T-cell (primary cell): ENCODE results near the gene USH2A. TPM values are rescaled to one million over a fixed set of nuclear protein-coding genes. Genes with fewer than 3 reads are reported as not detected.

Source experiments
- ATAC-seq, 4 experiments: fragments of 200-7000 bp in 3 of 4; fragments of 150-1000 bp in 1 of 4; cut with Tn5 transposase; replicated peaks in 1 of 4; 1 replicate in 3 of 4; 2 replicates in 1 of 4; pipeline ENCODE4 v1.10.0; 2021; ENCODE audit warnings: moderate library complexity in 3 of 4, mild to moderate bottlenecking in 2 of 4, moderate number of reproducible peaks in 1 of 4
- CTCF ChIA-PET, 2 donors: fragments of 300-600 bp; sonication (Branson Sonifier 250); formaldehyde crosslinking; loops; one replicate each; lab custom pipeline; 2022; ENCODE audit warnings: antibody characterized with exemption in 2 of 2; lab: Charles Lee
- POLR2A ChIA-PET, 2 donors: fragments of 300-600 bp; sonication (Branson Sonifier 250); formaldehyde crosslinking; loops; one replicate each; lab custom pipeline; 2022; ENCODE audit warnings: antibody characterized with exemption in 2 of 2; lab: Charles Lee
- DNase-seq, 35 experiments: peaks; one replicate each; pipeline versions ENCODE4 v3.0.0 to v3.0.0-alpha.2; 2013 to 2023
- H3K27ac ChIP-seq: one replicate; pipeline ENCODE4 v1.5.1; 2013; ENCODE audit warnings: low read length
- H3K27me3 ChIP-seq, 2 experiments: replicated peaks in 1 of 2; 1 replicate in 1 of 2; 2 replicates in 1 of 2; pipeline versions ENCODE4 v1.6.1 to v1.7.0; 2013; ENCODE audit warnings: low read length in 1 of 2, mixed read lengths in 1 of 2; ENCODE audit not compliant: control insufficient read depth in 2 of 2, insufficient read depth in 2 of 2; ENCODE audit errors: extremely low read depth in 1 of 2
- H3K36me3 ChIP-seq, 2 donors: 1 replicate in 1 of 2; 2 replicates in 1 of 2; pipeline versions ENCODE4 v1.6.1 to v1.7.0; 2013; ENCODE audit warnings: low read length in 1 of 2; ENCODE audit not compliant: control insufficient read depth in 2 of 2, insufficient read depth in 1 of 2; ENCODE audit errors: extremely low read depth in 1 of 2
- H3K4me1 ChIP-seq, 2 experiments: 1 replicate in 1 of 2; 2 replicates in 1 of 2; pipeline versions ENCODE4 v1.6.1 to v1.7.0; 2013; ENCODE audit warnings: low read length in 2 of 2, mixed read lengths in 1 of 2; ENCODE audit not compliant: insufficient read depth in 2 of 2, control insufficient read depth in 1 of 2; ENCODE audit errors: extremely low read depth in 1 of 2
- H3K4me3 ChIP-seq, 2 donors: 1 replicate in 1 of 2; 2 replicates in 1 of 2; pipeline versions ENCODE4 v1.5.1 to v1.7.0; 2013; ENCODE audit warnings: mild to moderate bottlenecking in 2 of 2, low read length in 1 of 2, moderate library complexity in 1 of 2; ENCODE audit not compliant: control insufficient read depth in 1 of 2; ENCODE audit errors: extremely low read depth in 1 of 2
- H3K9me3 ChIP-seq: 2 replicates; pipeline ENCODE4 v1.7.0; 2013
- H3K27ac Mint-ChIP-seq, 2 donors: one replicate each; pipeline ENCODE4 v1.8.0; 2020 to 2021; ENCODE audit warnings: mild to moderate bottlenecking in 2 of 2, mixed read lengths in 2 of 2
- H3K27me3 Mint-ChIP-seq, 2 donors: one replicate each; pipeline ENCODE4 v1.8.0; 2021 to 2022; ENCODE audit warnings: mixed read lengths in 2 of 2
- H3K36me3 Mint-ChIP-seq: one replicate; pipeline ENCODE4 v1.8.0; 2021; ENCODE audit warnings: mixed read lengths
- H3K4me1 Mint-ChIP-seq, 3 donors: one replicate each; pipeline ENCODE4 v1.8.0; 2020 to 2022; ENCODE audit warnings: mixed read lengths in 3 of 3, mild to moderate bottlenecking in 1 of 3
- H3K4me3 Mint-ChIP-seq, 3 donors: one replicate each; pipeline ENCODE4 v1.8.0; 2020 to 2022; ENCODE audit warnings: mild to moderate bottlenecking in 3 of 3, mixed read lengths in 3 of 3, moderate library complexity in 3 of 3
- H3K9me3 Mint-ChIP-seq, 3 donors: one replicate each; pipeline ENCODE4 v1.8.0; 2020 to 2022; ENCODE audit warnings: mixed read lengths in 3 of 3
- WGBS: methylation state at CpG from one replicate; pipeline ENCODE4 v1.1.5; 2013; ENCODE audit warnings: missing lambda C conversion rate; ENCODE audit not compliant: insufficient coverage; 5-methylcytosine and 5-hydroxymethylcytosine counted together
- total RNA-seq, 35 experiments: library from RNA in 6 of 35; stranded (reverse) in 6 of 35; fragments of 120-200 nt in 1 of 35; gene quantifications; one replicate each; pipeline versions ENCODE4 v1.2.1 to v1.2.4 and lab custom pipeline; 2013 to 2026

The USH2A gene
- total RNA-seq, 5 donors from 2014 or later (not counting 1 experiment from before 2014, with no cell fraction given), result not detected

- CTCF ChIA-PET, result no interaction called here
- Mint-ChIP-seq H3K27me3 (no peaks in the 10 kb centered on the region), H3K36me3 (no peaks in the 10 kb centered on the region), H3K4me1 (no peaks in the 10 kb centered on the region), H3K4me3 (no peak overlapping the region), H3K9me3 (peaks cover 9 to 18% (median 10%) of the 10 kb centered on the region in 3 donors), H3K27ac (no peak overlapping the region)
- Histone ChIP-seq H3K9me3 (no peaks in the 10 kb centered on the region), H3K4me3 (no peak overlapping the region), H3K27me3 (no peaks in the 10 kb centered on the region), H3K4me1 (no peaks in the 10 kb centered on the region), H3K36me3 (no peaks in the 10 kb centered on the region), H3K27ac (no peak overlapping the region)
- POLR2A ChIA-PET, result no interaction called here
- WGBS, result 92% methylated on average over 5 of the region's 7 CpGs
- ATAC-seq (no peak), DNase-seq (no peak)
These were observed 368.6 kb downstream of the USH2A start for GRCh38 chr1:216054600-216054999.

DNA sequence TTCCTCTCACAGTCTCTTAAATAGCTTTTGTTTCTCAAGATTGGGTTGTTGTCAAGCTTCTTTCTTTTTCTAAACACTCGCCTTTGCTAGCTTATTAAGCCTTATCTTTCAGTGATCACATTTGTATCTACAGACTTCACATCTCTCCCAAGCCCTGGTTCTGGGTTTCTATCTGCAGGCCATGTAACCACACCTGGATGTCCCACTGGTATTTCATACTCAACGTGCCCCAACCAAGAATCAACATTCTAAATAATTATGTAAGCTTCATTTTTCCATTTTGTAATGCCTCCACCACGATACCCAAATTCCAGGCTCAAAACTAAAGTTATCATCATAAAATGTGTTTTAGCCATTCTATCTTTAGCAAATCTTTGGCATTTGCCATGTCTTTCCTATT lies 372.2 kb downstream of the USH2A start:
- 29% methylated on average over 2 of the region's 3 CpGs for WGBS
- no peak overlapping the region for H3K4me3 ChIP-seq
- no peaks in the 10 kb centered on the region for H3K9me3 ChIP-seq
- Mint-ChIP-seq H3K36me3 (no peaks in the 10 kb centered on the region), H3K9me3 (peaks cover 12 to 28% (median 13%) of the 10 kb centered on the region in 3 donors), H3K27me3 (no peaks in the 10 kb centered on the region), H3K27ac (no peak overlapping the region), H3K4me1 (no peaks in the 10 kb centered on the region), H3K4me3 (no peak overlapping the region)
- ChIA-PET POLR2A (no interaction called here), CTCF (interaction anchor here in 1 of 2 donors (0.6 kb wide), 1 partner anchor 711 kb away, joined by 3 read pairs; no protein-coding TSS in a partner anchor)
- no peaks in the 10 kb centered on the region for H3K27me3 ChIP-seq
- ATAC-seq (no peak), DNase-seq (no peak)
- H3K27ac ChIP-seq, result no peak overlapping the region
- H3K4me1 ChIP-seq, result no peaks in the 10 kb centered on the region
- no peaks in the 10 kb centered on the region for H3K36me3 ChIP-seq

DNA sequence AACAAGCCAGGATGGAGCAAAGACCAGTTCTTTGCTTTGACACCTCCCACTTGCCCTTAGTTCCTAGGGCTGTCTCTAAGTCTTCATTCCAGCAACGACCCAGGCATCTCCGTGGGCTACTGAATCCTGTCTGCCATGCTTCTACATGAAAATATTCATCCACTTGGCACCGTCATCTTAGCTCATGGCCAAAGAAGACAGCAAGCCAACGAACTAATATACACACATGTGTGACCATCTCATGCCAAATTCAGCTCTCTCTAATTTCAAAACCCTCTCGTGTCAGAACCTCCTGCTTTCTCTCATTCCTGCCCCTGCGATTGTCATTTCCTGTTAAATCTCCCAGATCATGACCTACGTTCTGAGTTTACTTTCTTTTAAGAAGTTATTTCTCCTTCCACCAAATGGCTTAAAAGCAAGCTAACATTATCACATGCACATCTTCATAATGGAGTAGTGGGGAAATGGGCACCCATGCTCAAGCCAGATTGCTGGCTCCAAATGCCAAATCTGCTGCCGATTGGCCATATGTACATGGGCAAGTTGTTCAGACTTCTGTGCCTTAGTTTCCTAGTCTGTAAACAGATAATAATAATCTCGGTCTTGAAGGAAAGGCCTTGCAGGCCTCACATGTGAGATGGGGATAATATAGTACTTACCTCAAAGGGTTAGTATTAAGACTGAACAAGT lies 373.4 kb downstream of the USH2A start:
- Mint-ChIP-seq H3K36me3 (no peaks in the 10 kb centered on the region), H3K4me3 (no peak overlapping the region), H3K9me3 (peaks cover 9 to 26% (median 12%) of the 10 kb centered on the region in 3 donors), H3K4me1 (no peaks in the 10 kb centered on the region), H3K27me3 (no peaks in the 10 kb centered on the region), H3K27ac (no peak overlapping the region)
- no peaks in the 10 kb centered on the region for H3K4me1 ChIP-seq
- no peaks in the 10 kb centered on the region for H3K9me3 ChIP-seq
- no peak overlapping the region for H3K27ac ChIP-seq
- ATAC-seq (no peak), DNase-seq (no peak)
- WGBS, result 90% methylated on average over 6 of the region's 9 CpGs
- ChIA-PET CTCF (no interaction called here), POLR2A (no interaction called here)
- H3K27me3 ChIP-seq, result no peaks in the 10 kb centered on the region
- no peak overlapping the region for H3K4me3 ChIP-seq
- no peaks in the 10 kb centered on the region for H3K36me3 ChIP-seq

- H3K36me3 Mint-ChIP-seq, result no peaks in the 10 kb centered on the region
- Histone ChIP-seq H3K27me3 (no peaks in the 10 kb centered on the region), H3K36me3 (no peaks in the 10 kb centered on the region), H3K4me1 (no peaks in the 10 kb centered on the region), H3K27ac (no peak overlapping the region), H3K9me3 (no peaks in the 10 kb centered on the region), H3K4me3 (no peak overlapping the region)
- POLR2A ChIA-PET, result no interaction called here
- H3K9me3 Mint-ChIP-seq, result peaks cover 9 to 26% (median 17%) of the 10 kb centered on the region in 3 donors
- ATAC-seq (no peak), DNase-seq (no peak)
- H3K4me3 Mint-ChIP-seq, result no peak overlapping the region
- CTCF ChIA-PET, result no interaction called here
- H3K4me1 Mint-ChIP-seq, result no peaks in the 10 kb centered on the region
- no CpG with 5 or more reads among the region's 3 CpGs for WGBS
- no peaks in the 10 kb centered on the region for H3K27me3 Mint-ChIP-seq
- H3K27ac Mint-ChIP-seq, result no peak overlapping the region
These were observed 375.3 kb downstream of the USH2A start for GRCh38 chr1:216047811-216048572.

GRCh38 chr1:216046336-216046735 lies 376.9 kb downstream of the USH2A start:
- no peaks in the 10 kb centered on the region for H3K36me3 ChIP-seq
- no peaks in the 10 kb centered on the region for H3K4me1 ChIP-seq
- WGBS, result no CpG with 5 or more reads among the region's 4 CpGs
- ChIA-PET CTCF (no interaction called here), POLR2A (no interaction called here)
- Mint-ChIP-seq H3K9me3 (peaks cover 14 to 22% (median 17%) of the 10 kb centered on the region in 3 donors), H3K27me3 (no peaks in the 10 kb centered on the region), H3K4me3 (no peak overlapping the region), H3K27ac (no peak overlapping the region), H3K4me1 (no peaks in the 10 kb centered on the region), H3K36me3 (no peaks in the 10 kb centered on the region)
- H3K27ac ChIP-seq, result no peak overlapping the region
- ATAC-seq (no peak), DNase-seq (no peak)
- no peaks in the 10 kb centered on the region for H3K9me3 ChIP-seq
- no peaks in the 10 kb centered on the region for H3K27me3 ChIP-seq
- no peak overlapping the region for H3K4me3 ChIP-seq

DNA sequence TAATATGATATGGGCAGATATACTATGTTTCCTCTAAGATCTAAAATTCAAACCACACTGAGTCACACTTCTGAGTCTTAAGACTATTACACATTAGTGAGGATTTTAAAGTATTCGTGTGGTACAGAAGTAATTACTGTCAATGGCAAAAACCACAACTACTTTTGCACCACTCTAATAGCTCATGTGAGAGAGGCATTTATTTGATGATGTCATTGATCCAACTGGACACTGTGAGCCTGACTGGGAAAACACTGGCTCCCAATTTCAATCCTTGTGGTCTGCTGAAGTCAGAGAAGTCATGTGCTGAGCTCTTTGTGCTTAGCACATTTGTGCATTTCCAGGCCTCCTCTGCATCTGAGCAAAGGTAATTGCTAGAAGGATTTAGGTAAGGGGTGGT lies 377.8 kb downstream of the USH2A start:
- Mint-ChIP-seq H3K9me3 (peaks cover 12 to 16% (median 14%) of the 10 kb centered on the region in 3 donors), H3K4me3 (no peak overlapping the region), H3K4me1 (no peaks in the 10 kb centered on the region), H3K36me3 (no peaks in the 10 kb centered on the region), H3K27me3 (no peaks in the 10 kb centered on the region), H3K27ac (no peak overlapping the region)
- H3K4me1 ChIP-seq, result no peaks in the 10 kb centered on the region
- no peak for ATAC-seq
- no peaks in the 10 kb centered on the region for H3K9me3 ChIP-seq
- H3K27ac ChIP-seq, result no peak overlapping the region
- H3K4me3 ChIP-seq, result no peak overlapping the region
- no CpG with 5 or more reads among the region's 1 CpG for WGBS
- ChIA-PET POLR2A (no interaction called here), CTCF (no interaction called here)
- no peak for DNase-seq
- H3K36me3 ChIP-seq, result no peaks in the 10 kb centered on the region
- H3K27me3 ChIP-seq, result no peaks in the 10 kb centered on the region
